ENCODE results near the gene RPS19BP1.
"Not testable (repeated sequence)": the region's sequence is repeated elsewhere in the genome, so short reads cannot be mapped to it uniquely, and the experiment has no call there.

RPS19BP1 gene

GRCh38 chr22:39513791-39514190 lies 18.8 kb downstream of the RPS19BP1 start:
- DNase-seq (ENCODE audit: low spot score), result no peak

GRCh38 chr22:39512026-39512425 lies 20.5 kb downstream of the RPS19BP1 start:
- no peak for DNase-seq (ENCODE audit: low spot score)

GRCh38 chr22:39511226-39511625 lies 21.3 kb downstream of the RPS19BP1 start:
- DNase-seq (ENCODE audit: low spot score), result no peak

- DNase-seq (ENCODE audit: low spot score), result no peak
Measured at GRCh38 chr22:39510529-39511149, 21.9 kb downstream of the RPS19BP1 start.

GRCh38 chr22:39508393-39508792 lies 24.2 kb downstream of the RPS19BP1 start:
- no peak for DNase-seq (ENCODE audit: low spot score)

- not testable (repeated sequence) for DNase-seq (ENCODE audit: low spot score)
Measured at GRCh38 chr22:39507021-39507420, 25.5 kb downstream of the RPS19BP1 start.

GRCh38 chr22:39504071-39504470 lies 28.5 kb downstream of the RPS19BP1 start:
- DNase-seq (ENCODE audit: low spot score), result no peak

- no peak for DNase-seq (ENCODE audit: low spot score)
Measured at GRCh38 chr22:39503630-39504029, 28.9 kb downstream of the RPS19BP1 start.

GRCh38 chr22:39502789-39503409 lies 29.6 kb downstream of the RPS19BP1 start:
- DNase-seq (ENCODE audit: low spot score), result no peak

- peak; percentile 98 for DNase-seq (ENCODE audit: low spot score)
Measured at GRCh38 chr22:39502109-39502788, 30.3 kb downstream of the RPS19BP1 start, which contains the start of gene MIEF1. TSS of gene MIEF1 (plus strand) at chr22:39502290. CDS start at chr22:39511295, 9,005 bp downstream.

GRCh38 chr22:39501644-39502108 lies 30.9 kb downstream of the RPS19BP1 start:
- DNase-seq (ENCODE audit: low spot score), result no peak

- DNase-seq (ENCODE audit: low spot score), result no peak
Measured at GRCh38 chr22:39500101-39500500, 32.4 kb downstream of the RPS19BP1 start.

GRCh38 chr22:39498802-39499201 lies 33.7 kb downstream of the RPS19BP1 start:
- DNase-seq (ENCODE audit: low spot score), result no peak

GRCh38 chr22:39498368-39498767 lies 34.2 kb downstream of the RPS19BP1 start:
- no peak for DNase-seq (ENCODE audit: low spot score)

GRCh38 chr22:39497429-39497828 lies 35.1 kb downstream of the RPS19BP1 start:
- DNase-seq (ENCODE audit: low spot score), result no peak

- DNase-seq (ENCODE audit: low spot score), result peak; percentile 84
Measured at GRCh38 chr22:39496131-39496838, 36.3 kb downstream of the RPS19BP1 start.

- no peak for DNase-seq (ENCODE audit: low spot score)
Measured at GRCh38 chr22:39494471-39495120, 38.0 kb downstream of the RPS19BP1 start.

- DNase-seq (ENCODE audit: low spot score), result no peak
Measured at GRCh38 chr22:39493759-39494158, 38.8 kb downstream of the RPS19BP1 start.

- no peak for DNase-seq (ENCODE audit: low spot score)
Measured at GRCh38 chr22:39492186-39492585, 40.4 kb downstream of the RPS19BP1 start.

- DNase-seq (ENCODE audit: low spot score), result no peak
Measured at GRCh38 chr22:39491696-39492095, 40.9 kb downstream of the RPS19BP1 start.

GRCh38 chr22:39490966-39491680 lies 41.4 kb downstream of the RPS19BP1 start:
- no peak for DNase-seq (ENCODE audit: low spot score)

Measured in ecto neural progenitor cell (in vitro differentiated cells).